GM18505 (cell line): Measurements from ENCODE around the gene OR2T11.
"Not testable (repeated sequence)": the region's sequence is repeated elsewhere in the genome, so short reads cannot be mapped to it uniquely, and the experiment has no call there.

Experiments used
- ATAC-seq: cut with Tn5 transposase; IDR thresholded peaks from one replicate; pipeline ENCODE4 v1.9.1; 2021; ENCODE audit not compliant: unreplicated experiment
- POLR2A ChIP-seq: IDR thresholded peaks from 4 replicates; pipeline ENCODE4 v1.6.1; 2011; ENCODE audit warnings: borderline replicate concordance; ENCODE audit not compliant: insufficient read depth, insufficient read length; ENCODE audit errors: extremely low read depth

The OR2T11 gene

GRCh38 chr1:248593226-248593625, 41.7 kb downstream of the OR2T11 start:
- ATAC-seq = no peak
- TF ChIP-seq POLR2A = no peak

DNA sequence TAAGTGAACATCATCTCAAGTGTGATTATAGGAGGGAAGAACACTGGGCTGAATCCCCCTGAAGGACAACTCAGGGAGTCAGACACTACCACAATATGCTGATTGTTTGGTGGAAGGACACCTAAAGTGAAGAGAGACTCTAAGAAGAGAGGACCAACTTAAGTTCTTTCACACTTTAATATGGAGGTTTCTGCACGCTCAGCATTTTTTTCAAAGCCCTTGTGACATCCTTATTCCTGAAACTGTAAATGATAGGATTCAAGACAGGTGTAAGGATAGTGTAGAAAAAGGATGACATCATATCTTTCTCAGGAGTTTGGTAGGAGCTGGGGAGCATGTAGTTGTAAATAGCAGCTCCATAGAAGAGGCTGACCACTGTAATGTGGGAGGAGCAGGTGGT, 42.2 kb downstream of the OR2T11 start:
- ATAC-seq = no peak
- TF ChIP-seq POLR2A = no peak

- TF ChIP-seq POLR2A = no peak
- no peak for ATAC-seq
Measured at GRCh38 chr1:248590055-248590454, 44.8 kb downstream of the OR2T11 start.

- no peak for TF ChIP-seq POLR2A
- ATAC-seq = no peak
Measured at GRCh38 chr1:248589334-248589733, 45.6 kb downstream of the OR2T11 start.

GRCh38 chr1:248585266-248585665, 49.6 kb downstream of the OR2T11 start:
- no peak for TF ChIP-seq POLR2A

GRCh38 chr1:248576260-248576980, 58.5 kb downstream of the OR2T11 start:
- no peak for ATAC-seq

More at GRCh38 chr1:248585266-248585665, 49.6 kb downstream of the OR2T11 start:
- no peak for ATAC-seq

DNA sequence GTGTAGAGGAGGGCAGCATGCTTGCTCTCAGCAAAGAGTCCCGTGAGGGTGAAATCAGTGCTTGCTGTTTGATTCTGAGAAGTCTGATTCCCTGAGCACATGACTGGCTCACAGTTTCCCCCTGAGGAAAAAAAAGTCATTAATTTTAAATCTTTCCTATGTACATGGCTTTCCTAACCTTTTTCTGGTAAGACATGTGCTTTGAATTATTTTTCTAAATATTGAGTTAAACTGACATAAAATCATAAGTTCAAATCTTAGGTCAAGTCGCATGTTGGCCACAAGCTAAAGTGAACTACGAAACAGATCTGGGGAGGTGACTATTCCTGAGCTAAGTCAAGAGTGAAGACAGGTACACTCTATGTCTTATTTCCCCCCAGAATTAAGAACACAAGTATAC, 60.2 kb downstream of the OR2T11 start, which contains the start of gene OR2T34:
Gene OR2T34, minus strand, starts transcription at position 101 of the 400 bp plus-strand sequence. Its CDS starts 0 bp downstream, at position 101.
- not testable (repeated sequence) for ATAC-seq

More at GRCh38 chr1:248576260-248576980, 58.5 kb downstream of the OR2T11 start:
- no peak for TF ChIP-seq POLR2A

DNA sequence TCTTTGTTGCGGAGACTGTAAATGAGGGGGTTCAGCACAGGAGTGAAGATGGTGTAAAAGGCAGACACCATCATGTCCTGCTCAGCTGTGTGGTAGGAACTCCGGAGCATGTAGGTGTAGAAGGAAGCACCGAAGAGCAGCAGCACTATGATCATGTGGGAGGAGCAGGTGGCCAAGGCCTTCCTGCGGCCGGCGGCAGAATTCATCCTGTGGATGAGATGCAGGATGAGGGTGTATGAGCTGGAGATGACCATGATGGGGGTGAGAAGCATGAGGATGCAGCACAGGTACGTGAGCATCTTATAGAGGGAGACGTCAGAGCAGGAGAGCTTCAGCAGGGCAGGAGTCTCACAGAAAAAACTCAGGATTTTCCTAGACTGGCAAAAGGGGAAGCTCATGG, 61.0 kb downstream of the OR2T11 start:
- ATAC-seq = not testable (repeated sequence)
